DND-41 (cell line): ENCODE results near the gene PM20D1.
A peak's percentile ranks its signal among the peaks of the same experiment; 100 is the strongest.

Source experiments
- ATAC-seq: fragments of 200-7000 bp; cut with Tn5 transposase; 3 replicates; pipeline ENCODE4 v1.9.1; 2021; ENCODE audit warnings: low read depth; ENCODE audit not compliant: insufficient read depth
- DNase-seq: peaks from one replicate; pipeline ENCODE4 v3.0.0-alpha.2; 2020
- H2AFZ ChIP-seq: 2 replicates; pipeline ENCODE4 v1.6.0; 2012; ENCODE audit warnings: low read depth, low read length
- H3K27ac ChIP-seq: 2 replicates; pipeline ENCODE4 v1.5.1; 2012; ENCODE audit warnings: low read length, inconsistent platforms
- H3K27me3 ChIP-seq: fragments of 200-600 bp; sonication (generic); 2 replicates; pipeline ENCODE4 v1.6.0; 2012; ENCODE audit warnings: low read length, mild to moderate bottlenecking, inconsistent platforms; ENCODE audit not compliant: insufficient read depth, poor library complexity
- H3K36me3 ChIP-seq: 2 replicates; pipeline ENCODE4 v1.5.1; 2012; ENCODE audit warnings: low read length, inconsistent platforms; ENCODE audit not compliant: insufficient read depth
- H3K4me1 ChIP-seq: 2 replicates; pipeline ENCODE4 v1.5.1; 2012; ENCODE audit warnings: mild to moderate bottlenecking, low read length; ENCODE audit not compliant: insufficient read depth
- H3K4me2 ChIP-seq: 2 replicates; pipeline ENCODE4 v1.6.0; 2012; ENCODE audit warnings: mild to moderate bottlenecking, moderate library complexity, low read length, inconsistent platforms; ENCODE audit not compliant: insufficient read depth
- H3K4me3 ChIP-seq, 2 experiments: fragments of 200-600 bp in 1 of 2; shearing (Covaris generic) in 1 of 2; 2 replicates each; pipeline ENCODE4 v1.5.1; 2012 to 2016; ENCODE audit warnings: inconsistent platforms in 2 of 2, low read length in 2 of 2, mild to moderate bottlenecking in 2 of 2, low read depth in 1 of 2, moderate library complexity in 1 of 2
- H3K79me2 ChIP-seq: 2 replicates; pipeline ENCODE4 v1.6.0; 2012; ENCODE audit warnings: low read length, inconsistent platforms; ENCODE audit not compliant: insufficient read depth
- H3K9ac ChIP-seq: 2 replicates; pipeline ENCODE4 v1.6.0; 2012; ENCODE audit warnings: low read depth, mild to moderate bottlenecking, inconsistent platforms, low read length, moderate library complexity
- H3K9me3 ChIP-seq: 2 replicates; pipeline ENCODE4 v1.5.1; 2012; ENCODE audit warnings: low read length, moderate library complexity, mild to moderate bottlenecking, inconsistent platforms; ENCODE audit not compliant: insufficient read depth, severe bottlenecking
- H4K20me1 ChIP-seq: 2 replicates; pipeline ENCODE4 v1.6.0; 2012; ENCODE audit warnings: low read length; ENCODE audit not compliant: insufficient read depth
- EZH2 ChIP-seq: IDR thresholded peaks from 3 replicates; pipeline ENCODE4 v1.6.1; 2012; ENCODE audit warnings: borderline replicate concordance, low read depth, mild to moderate bottlenecking, moderate library complexity, low read length, inconsistent platforms; ENCODE audit not compliant: severe bottlenecking
- TF ChIP-seq, protein P1 (sequence below): IDR thresholded peaks from 2 replicates; pipeline ENCODE4 v1.5.1; 2012; ENCODE audit warnings: borderline replicate concordance, low read length, moderate library complexity, mild to moderate bottlenecking; ENCODE audit not compliant: poor library complexity, severe bottlenecking; ENCODE audit errors: extremely low read depth

Gene PM20D1

GRCh38 chr1:205812878-205813754, 36.8 kb downstream of the PM20D1 start, which contains the start of gene SLC41A1:
Gene SLC41A1 (minus strand): TSS chr1:205813198. CDS start chr1:205810441, 2,757 bp downstream.
- Histone ChIP-seq H3K9me3 (no peaks in the 10 kb centered on the region), H3K4me3 (peak within 1 kb of the TSS; percentile 70 to 92), H3K4me1 (peaks cover 59% of the 10 kb centered on the region), H3K79me2 (peaks cover 57% of the 10 kb centered on the region), H3K27ac (peak within 1 kb of the TSS; percentile 74), H2AFZ (peak within 1 kb of the TSS; percentile 90), H3K9ac (peak within 1 kb of the TSS; percentile 90), H3K36me3 (peaks cover 32% of the 10 kb centered on the region), H3K27me3 (no peaks in the 10 kb centered on the region), H4K20me1 (peaks cover 14% of the 10 kb centered on the region; the same call in 1 of the 2 replicates), H3K4me2 (peak within 1 kb of the TSS; percentile 97)
- peak; percentile 90 for ATAC-seq
- TF ChIP-seq, protein P1, sequence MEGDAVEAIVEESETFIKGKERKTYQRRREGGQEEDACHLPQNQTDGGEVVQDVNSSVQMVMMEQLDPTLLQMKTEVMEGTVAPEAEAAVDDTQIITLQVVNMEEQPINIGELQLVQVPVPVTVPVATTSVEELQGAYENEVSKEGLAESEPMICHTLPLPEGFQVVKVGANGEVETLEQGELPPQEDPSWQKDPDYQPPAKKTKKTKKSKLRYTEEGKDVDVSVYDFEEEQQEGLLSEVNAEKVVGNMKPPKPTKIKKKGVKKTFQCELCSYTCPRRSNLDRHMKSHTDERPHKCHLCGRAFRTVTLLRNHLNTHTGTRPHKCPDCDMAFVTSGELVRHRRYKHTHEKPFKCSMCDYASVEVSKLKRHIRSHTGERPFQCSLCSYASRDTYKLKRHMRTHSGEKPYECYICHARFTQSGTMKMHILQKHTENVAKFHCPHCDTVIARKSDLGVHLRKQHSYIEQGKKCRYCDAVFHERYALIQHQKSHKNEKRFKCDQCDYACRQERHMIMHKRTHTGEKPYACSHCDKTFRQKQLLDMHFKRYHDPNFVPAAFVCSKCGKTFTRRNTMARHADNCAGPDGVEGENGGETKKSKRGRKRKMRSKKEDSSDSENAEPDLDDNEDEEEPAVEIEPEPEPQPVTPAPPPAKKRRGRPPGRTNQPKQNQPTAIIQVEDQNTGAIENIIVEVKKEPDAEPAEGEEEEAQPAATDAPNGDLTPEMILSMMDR = no peak
- TF ChIP-seq EZH2 = no peak
- DNase-seq = peak; percentile 94

GRCh38 chr1:205812271-205812877, 37.6 kb downstream of the PM20D1 start:
- DNase-seq (peak; percentile 44), ATAC-seq (peak; percentile 38)
- Histone ChIP-seq H4K20me1 (peaks cover 14% of the 10 kb centered on the region; the same call in 1 of the 2 replicates), H3K79me2 (peaks cover 58% of the 10 kb centered on the region), H3K4me2 (peak overlapping the region; percentile 97), H3K9ac (peak overlapping the region; percentile 90), H3K9me3 (no peaks in the 10 kb centered on the region), H3K4me3 (peak overlapping the region; percentile 70 to 92), H2AFZ (peak overlapping the region; percentile 76), H3K27me3 (no peaks in the 10 kb centered on the region), H3K4me1 (peaks cover 61% of the 10 kb centered on the region), H3K27ac (peak overlapping the region; percentile 74), H3K36me3 (peaks cover 35% of the 10 kb centered on the region)
- TF ChIP-seq EZH2 = no peak
- TF ChIP-seq, protein P1 = no peak

- no peaks in the 10 kb centered on the region for H3K9me3 ChIP-seq
- H3K4me2 ChIP-seq = peak overlapping the region; percentile 97
- DNase-seq = no peak
- peaks cover 68% of the 10 kb centered on the region for H3K4me1 ChIP-seq
- no peaks in the 10 kb centered on the region for H3K27me3 ChIP-seq
- H2AFZ ChIP-seq = no peak overlapping the region
- peak overlapping the region; percentile 70 to 92; a peak in 3 of 4 replicates for H3K4me3 ChIP-seq
- H4K20me1 ChIP-seq = peaks cover 20% of the 10 kb centered on the region; the same call in 1 of the 2 replicates
- H3K36me3 ChIP-seq = peaks cover 40% of the 10 kb centered on the region
- no peak for ATAC-seq
- peak overlapping the region; percentile 74 for H3K27ac ChIP-seq
- TF ChIP-seq EZH2 = no peak
- TF ChIP-seq, protein P1 = no peak
- peaks cover 64% of the 10 kb centered on the region for H3K79me2 ChIP-seq
- peak overlapping the region; percentile 90 for H3K9ac ChIP-seq
These were observed 38.3 kb downstream of the PM20D1 start for GRCh38 chr1:205811660-205812059.
